COLO668 (cell line): Measurements from ENCODE around the gene MGP.

Experiments used
- DNase-seq: peaks from one replicate; lab custom pipeline; 2025; ENCODE audit not compliant: unreplicated experiment; lab: John Stamatoyannopoulos, UW

Gene MGP

DNA sequence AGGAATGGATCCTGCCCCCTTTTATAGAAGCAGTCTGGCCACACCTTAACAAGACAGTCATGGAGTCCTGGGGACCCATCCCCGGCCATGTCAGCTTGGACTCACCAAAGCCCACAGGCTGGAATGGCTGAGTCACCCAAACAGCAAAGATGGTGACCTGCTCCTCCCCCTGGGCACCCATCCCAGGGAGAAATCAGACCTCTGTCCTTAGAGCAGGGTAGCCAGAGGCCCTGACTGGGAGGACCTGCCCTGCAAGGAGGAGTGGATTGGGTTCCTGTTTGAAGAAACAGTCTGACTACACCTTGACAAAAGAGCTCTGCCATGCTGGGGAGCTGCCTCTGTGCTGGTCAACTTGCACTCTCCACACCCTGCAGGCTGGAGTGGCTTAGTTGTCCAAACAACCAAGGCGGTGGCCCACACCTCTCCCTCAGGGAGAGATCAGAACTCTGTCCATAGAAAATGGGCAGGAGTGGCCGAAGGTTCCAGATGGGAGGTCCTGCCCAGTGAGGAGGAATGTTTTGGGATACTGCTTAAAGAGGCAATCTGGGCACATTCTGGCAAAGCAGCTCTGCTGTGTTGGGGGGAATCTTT, 16.6 kb downstream of the MGP start:
- no peak for DNase-seq

DNA sequence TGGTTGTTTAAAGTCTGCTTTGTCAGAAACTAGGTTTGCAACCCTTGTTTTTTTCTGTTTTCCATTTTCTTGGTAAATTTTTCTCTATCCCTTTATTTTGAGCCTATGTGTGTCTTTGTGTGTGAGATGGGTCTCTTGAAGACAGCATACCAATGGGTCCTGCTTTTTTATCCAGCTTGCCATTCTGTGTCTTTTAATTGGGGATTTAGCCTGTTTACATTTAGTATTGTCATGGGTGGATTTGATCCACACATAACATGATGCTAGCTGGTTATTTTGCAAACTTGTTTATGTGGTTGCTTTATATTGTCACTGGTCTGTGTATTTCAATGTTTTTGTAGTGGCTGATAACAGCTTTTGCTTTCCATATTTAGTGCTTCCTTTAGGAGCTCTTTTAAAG, 25.2 kb downstream of the MGP start:
- no peak for DNase-seq

DNA sequence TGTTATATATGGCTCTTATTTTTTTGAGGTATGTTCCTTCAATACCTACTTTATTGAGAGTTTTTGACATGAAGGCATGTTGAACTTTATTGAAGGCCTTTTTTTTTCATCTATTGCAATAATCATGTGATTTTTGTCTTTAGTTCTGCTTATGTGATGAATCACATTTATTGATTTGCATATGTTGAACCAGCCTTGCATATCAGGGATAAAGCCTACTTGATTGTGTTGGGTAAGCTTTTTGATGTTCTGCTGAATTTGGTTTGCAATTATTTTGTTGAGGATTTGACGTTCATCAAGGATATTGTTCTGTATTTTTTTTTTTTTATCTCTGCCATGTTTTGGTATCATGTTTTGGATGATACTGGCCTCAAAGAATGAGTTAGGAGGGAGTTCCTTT, 27.1 kb downstream of the MGP start:
- no peak for DNase-seq

DNA sequence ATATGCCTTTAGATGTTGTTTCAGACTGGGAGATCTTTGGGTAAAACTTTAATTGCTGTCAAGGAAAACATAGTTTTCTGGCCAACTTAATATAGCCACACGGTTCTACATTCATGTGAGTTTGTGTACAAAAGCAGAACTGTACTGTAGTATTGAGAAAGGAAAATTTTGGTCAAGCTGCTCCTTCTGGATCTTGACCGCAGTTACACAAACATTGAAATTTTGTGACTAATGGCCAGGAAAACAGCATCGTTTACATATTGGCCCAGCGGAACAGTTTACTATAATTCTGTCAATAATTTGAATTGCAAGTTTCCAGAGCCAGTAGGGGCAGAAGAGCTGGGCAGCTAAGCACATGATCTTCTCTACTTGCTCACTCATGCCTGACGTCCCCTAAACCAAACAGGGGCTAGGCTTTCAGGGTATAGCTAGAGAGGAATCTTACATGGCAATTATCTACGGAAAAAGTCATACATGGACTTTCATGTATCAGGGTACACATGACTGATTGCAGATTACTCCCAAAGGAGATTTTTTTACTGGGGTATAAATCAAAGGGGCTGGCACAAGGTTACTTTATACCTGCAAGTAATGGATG, 31.0 kb downstream of the MGP start:
- DNase-seq: no peak

DNA sequence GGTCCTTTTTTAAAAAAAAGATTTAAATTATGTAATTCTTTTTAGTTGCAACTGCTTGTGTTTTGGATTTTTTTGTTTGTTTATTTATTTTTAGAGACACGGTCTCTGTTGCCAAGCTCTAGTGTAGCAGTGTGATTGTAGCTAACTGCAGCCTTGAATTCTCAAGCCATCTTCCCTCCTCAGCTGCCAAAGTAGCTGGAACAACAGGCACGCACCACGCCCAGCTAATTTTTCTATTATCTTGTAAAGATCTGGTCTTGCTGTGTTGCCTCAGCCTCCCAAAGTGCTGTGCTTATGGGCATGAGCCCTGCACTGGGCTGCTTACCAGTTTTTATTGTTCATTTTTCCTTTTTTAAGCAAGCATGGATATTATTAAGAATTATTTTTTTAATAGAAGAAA, 31.7 kb downstream of the MGP start:
- no peak for DNase-seq

DNA sequence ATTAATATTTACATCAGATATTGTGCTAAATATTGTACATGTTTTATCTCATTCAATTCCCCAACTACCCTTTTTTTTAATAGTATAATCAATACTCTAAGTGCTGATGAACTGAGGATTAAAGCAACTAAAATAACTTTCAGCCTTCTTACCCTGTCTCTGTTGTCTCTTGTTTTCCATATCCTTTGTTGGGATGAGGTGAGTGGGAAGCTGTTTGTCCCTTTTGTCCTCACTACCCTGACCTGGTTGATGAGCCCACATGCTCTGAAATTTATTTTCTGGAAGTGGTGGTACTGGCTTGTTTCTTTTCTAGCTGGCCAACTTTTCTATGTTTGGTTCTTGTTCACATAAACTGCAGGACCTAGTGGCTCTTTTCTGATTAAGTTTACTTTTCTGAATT, 32.8 kb downstream of the MGP start:
- DNase-seq: no peak

DNA sequence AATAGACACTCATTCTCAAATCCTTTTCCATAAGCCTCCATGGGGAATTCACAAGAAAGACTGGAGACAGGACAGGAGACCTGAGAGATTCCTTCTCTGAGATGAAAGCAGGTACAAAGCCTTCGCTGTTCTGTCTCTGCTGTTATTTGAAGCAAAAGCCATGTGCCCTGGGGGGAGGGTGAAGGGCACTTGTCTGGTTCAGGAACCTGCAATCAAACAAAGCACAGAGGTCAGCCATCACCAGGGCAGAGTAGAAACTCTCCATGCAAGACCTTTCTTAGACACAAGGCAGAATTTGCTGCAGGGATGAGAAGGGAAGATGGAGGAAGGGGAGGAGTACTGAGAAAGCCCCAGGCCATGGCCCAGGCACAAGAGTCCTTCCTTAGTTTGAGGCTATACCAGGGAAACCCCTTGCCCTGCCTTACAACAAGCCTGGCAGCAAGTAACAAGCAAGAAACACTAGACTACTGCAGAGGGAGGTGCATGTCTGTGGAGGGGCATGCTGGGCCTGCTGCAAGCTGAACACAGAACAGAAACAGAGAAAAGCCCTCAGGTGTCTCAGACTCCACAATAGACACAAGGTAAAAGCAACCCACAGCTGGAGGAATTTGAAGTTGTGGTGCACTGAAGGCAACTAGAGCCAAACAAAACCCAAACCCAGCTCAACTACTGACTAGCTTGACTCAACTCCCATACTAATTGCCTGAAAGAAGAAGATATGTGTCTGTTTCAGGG, 34.6 kb downstream of the MGP start:
- no peak for DNase-seq

DNA sequence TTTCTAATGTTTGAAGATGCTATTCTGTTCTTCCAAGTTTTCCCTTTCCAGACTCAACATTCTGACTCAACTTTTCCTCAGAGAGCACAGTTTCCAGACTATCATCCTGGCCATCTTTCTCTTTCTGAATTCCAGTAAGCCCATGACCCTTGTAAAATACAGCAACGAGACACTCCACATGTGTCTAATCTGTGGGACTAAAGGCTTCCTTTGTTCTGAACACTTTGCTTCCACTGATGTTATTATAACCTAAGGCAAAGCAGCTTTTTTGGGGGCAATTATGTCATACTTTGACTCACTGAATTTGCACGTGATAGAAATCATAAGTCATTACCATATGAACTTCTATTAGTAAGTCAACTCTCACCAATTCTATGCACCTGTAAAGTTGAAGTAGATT, 36.0 kb downstream of the MGP start:
- DNase-seq: no peak

DNA sequence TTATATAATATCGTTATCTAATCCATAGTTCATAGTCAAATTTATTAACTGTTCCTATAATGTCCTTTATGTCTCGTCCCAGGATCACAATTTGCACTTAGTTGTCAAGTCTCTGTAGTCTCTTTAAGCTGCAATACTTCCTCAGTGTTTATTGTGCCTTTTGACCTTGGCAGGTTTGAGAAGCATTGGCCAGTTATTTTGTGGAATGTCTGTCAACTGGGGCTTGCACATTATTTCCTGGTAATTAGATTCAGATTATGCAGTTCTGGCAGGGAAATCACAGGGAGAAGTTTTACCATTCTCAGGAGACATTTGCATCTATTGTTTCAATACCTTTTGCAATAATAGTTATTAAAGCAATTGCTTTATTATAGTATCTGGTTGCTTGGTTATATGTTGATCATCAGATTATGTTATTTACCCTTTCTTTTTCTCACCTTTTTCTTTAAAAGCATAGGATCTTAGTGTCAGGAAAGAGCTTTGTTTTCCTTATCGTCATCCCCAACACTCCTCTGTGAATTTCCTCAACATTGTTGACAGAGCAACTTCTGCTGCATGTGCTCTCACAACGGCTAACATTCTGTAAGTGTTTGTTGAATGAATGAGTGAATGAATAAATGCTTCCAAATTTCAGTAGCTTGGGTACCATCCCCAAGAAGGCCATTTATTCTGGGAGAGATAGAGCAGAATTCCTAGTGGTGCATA, 38.6 kb downstream of the MGP start:
- DNase-seq: no peak

DNA sequence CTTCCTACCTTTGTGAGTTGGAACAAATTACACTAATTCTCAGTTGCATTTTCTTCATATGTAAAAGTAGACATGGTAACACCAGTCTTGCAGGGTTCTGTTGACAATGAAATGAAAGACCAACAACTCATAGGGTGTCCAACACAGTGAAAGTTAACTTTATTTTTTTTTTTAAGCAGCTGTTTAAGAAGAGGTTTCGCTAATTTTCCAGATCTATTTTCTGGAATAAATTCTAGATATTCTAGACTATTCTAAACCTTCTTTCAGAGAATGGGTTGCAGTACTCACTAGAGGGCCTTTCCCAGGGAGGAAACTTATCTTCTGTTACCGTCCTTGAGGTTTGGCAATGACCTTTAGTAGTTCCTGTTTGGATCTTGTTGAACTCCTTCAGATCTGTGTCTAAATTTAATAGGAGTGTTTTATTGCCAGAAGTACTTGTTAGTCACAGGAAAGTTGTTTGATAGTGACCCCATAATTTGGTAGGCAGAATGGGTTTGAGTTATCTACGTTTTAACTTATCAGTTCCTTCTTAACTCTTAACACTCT, 39.5 kb downstream of the MGP start:
- no peak for DNase-seq

DNA sequence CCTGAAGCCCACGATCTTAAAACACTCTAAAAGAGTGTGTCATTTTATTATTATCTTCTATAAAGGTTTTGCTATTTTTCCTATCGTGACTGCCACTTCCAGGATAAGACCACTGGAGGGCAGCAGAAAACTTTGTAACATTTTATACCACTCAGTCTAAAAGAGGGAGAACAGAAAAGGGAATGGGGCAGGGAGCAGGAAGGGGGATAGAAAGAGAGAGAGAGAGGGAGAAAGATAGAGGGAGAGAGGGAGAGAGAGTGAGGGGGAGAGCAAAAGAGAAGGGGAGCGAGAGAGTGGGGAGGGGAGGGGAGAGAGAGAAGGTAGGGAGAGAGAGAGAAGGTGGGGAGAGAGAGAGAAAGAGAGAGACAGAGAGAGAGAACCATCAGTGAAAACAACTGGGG, 40.3 kb downstream of the MGP start:
- peak; percentile 4 for DNase-seq

DNA sequence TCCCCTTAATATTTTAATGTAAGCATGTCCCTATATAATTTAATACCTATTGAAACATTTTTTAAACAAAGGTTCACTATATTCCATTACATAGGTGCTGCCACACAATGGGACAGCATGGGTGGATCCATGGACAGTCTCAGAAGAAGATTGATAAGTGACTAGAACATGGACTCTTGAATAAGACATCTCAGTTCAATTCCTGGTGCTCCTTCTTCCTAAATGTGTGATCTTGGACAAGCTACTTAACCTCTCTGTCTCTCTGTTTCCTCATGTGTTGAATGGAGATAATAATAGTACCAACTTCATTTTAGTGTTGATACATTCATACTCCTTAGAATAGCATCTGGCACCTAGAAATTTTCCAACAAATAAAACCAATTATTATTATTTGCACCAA, 41.3 kb downstream of the MGP start:
- DNase-seq: no peak

DNA sequence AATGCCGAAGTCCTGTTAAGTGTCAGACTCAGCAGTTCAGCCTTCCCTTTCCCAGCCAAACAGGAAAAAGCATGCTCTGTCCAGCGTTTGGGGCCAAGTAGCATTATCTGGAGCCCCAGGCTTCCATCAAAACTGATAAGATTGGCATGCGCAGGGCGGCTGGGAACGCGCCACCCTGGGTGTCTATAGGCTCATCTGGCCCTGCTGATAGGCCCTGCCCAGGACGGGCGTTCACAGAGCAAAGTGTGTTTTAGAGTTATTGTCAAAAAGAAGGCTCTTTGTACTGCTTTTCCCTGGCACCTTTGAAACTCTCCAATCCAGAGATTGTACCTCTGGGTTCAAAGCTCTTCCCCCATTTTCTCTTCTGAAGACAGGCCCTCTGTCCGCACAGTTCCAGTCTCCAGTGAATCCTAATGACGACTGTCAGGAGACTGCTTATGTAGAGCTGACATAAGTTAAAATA, 42.2 kb downstream of the MGP start, which contains the start of gene ART4:
TSS of gene ART4 (minus strand) at position 102 of the 463 bp plus-strand sequence. CDS start 413 bp downstream, outside the sequence.
- DNase-seq: no peak

DNA sequence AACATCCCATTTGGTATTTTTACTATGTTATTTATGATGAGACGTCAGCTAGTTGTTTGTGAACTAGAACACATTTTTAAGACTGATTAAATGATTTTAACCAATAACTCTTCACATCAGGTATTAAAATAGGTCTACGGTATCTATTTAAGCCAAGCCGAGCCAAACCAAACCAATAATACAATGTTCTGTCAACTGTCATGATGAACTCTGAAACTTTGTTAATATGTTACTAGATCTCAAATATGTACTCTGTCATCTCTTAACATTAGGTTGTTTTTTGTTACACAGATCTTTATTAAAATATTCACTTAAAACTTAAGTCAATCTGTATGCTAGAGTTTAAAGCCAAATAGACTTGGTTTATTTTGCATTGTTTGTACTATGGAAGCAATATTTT, 43.3 kb downstream of the MGP start:
- DNase-seq: no peak

DNA sequence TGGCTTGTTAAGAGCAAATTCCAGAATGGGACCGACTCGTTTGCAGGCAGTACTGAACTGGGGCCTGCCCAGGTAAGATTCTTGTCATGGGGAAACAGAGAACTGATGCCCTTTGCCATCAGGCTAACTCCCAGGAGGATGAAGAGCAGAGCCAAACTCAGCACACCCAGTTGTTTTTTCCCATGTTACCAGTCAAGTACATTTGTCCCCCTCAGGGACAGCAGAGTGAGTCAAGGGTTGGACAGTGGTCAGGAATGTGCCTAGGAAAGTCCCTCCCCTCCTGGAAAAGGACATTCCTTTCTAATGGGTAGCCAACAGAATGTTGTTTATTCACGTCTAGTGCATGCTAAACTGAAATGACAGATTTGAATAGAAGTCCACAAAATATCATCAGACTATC, 43.9 kb downstream of the MGP start:
- DNase-seq: no peak

DNA sequence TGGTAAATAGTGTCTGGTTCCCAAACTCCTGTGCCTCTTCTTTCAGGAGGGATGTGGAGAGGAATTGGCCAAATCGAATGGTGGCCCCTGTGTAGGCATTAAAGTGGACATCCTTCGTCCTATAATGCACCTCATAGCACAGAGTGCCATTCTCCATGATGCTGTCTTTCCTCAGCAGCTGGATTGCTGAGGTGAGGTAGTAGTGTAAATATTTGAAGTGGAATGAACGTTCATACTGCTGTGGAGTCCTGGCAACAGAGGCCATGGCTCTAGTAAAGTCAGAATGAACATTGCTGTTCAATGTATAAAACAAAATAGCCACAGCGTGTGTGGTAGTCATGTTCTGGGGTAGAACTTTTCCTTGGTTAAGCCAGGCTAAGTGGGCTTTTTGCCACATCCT, 45.0 kb downstream of the MGP start:
- DNase-seq: peak; percentile 1

DNA sequence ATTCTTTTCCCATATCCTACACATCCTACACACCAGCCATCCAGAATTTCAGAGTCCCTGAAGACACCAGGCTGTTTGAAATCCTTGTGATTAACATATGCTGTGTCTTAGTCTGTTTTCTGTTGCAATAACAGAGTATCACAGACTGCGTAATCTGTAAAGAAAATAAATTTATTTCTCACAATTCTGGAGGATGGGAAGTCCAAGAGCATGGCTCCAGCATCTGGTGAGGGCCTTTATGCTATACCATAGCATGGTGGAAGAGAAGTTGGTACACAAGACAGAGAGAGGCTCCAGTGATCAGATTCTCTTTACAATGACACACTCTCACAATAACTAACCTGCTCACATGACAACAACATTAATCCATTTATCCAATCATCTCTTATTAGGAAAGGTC, 46.4 kb downstream of the MGP start:
- no peak for DNase-seq

DNA sequence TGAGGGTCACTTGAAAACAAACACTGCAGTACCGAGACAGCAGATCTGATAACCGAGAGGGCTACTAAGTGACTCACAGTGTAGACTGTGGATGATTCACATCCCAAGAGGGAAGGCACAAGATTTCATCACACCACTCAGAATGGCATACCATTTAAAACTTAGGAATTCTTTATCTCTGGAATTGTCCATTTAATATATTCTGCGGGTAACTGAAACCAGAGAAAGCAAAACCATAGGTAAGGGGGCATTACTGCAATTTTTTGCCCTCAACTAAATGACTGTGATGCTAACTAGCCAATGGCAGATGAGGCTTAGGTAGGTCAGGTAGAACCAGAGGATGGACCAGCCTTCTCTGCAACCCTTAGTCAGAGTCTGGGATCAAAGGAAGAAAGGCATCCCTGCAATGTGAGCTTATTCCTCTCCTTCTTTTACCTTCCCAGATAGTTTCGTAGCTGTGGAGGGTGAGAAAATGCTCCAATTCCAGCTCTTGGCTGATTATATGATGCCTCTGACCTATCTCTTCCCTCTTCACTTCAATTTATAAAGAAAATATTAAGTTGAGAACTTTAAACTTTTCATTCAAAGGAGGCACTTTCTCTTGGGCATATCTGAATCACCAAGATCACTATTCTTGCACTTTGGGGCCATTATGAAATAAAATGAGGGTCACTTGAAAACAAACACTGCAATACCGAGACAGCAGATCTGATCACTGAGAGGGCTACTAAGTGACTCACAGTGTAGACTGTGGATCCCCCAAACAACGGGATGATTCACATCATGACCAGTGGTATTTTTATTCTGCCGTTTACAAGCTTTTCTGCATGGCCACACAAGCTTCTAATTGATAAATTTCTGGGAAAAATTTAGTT, 49.1 kb downstream of the MGP start:
- DNase-seq: no peak

DNA sequence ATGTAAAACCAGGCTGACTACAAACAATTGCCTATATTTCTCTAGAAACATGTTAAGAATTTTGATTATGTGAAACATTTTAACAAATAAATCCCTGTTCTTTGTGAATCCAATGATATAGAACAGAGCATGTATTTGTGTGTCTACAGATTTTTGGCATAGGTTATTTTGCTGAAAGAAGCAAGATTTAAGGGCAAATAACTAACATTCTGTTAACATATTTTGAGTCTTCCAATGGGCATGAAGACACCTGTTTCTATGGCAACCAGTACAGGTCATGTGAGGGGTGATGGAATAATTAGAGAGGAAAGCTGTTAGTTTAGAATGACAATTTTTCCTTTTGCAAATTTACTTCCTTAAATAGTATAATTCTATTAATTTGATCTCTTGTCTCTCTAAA, 51.1 kb downstream of the MGP start:
- no peak for DNase-seq

DNA sequence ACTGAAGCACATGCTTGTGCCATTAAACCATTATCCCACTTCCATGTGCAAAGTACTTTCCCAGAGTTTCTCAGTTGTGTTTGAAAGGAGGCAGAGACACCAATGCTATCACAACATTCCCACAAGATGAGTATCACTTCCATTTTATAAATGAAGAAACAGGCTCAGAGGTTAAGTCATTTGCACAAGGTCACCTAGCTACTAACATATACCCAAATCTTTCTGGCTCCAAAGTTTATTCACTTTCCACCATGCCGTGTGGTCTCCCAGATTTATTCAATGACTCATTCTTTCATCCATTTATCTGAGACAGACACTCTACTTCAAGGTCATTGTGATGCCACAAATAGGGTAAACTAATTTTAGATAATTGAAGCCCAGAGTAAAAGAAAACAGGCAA, 51.7 kb downstream of the MGP start:
- no peak for DNase-seq

DNA sequence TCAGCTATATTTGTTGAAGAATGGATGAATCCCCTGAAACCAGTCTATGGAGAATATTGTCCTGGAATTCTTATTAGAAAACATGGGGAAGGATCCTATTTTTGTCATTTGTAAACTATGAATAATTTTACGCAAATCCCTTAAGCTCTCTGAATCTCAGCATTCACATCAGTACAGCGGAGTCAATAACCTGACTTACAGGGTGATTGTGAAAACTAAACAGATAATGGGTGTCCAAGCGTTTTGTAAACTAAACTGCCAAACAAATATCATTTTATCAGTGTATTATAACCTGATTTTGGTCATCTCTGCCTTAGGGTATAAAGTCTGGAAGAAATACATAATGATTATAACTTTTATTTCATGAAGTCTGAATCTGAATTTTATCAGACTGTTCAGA, 52.3 kb downstream of the MGP start:
- DNase-seq: no peak
